A673 (cell line): Measurements from ENCODE around the gene THBS2. TPM values are rescaled to one million over a fixed set of nuclear protein-coding genes. Genes with fewer than 3 reads are reported as not detected.
"Not testable (repeated sequence)": the region's sequence is repeated elsewhere in the genome, so short reads cannot be mapped to it uniquely, and the experiment has no call there.

Experiments used
- BruUV-seq: library from RNA; stranded (reverse); fragments of 400-500 nt; replicated peaks from 2 replicates; lab custom pipeline; 2021; lab: Mats Ljungman, UMichigan
- CTCF ChIA-PET: fragments of 300-600 bp; sonication (Branson Sonifier 250); formaldehyde crosslinking; loops from one replicate; lab custom pipeline; 2022; ENCODE audit warnings: antibody characterized with exemption; lab: Charles Lee
- POLR2A ChIA-PET: fragments of 300-600 bp; sonication (Branson Sonifier 250); formaldehyde crosslinking; loops from one replicate; lab custom pipeline; 2022; ENCODE audit warnings: antibody characterized with exemption; ENCODE audit not compliant: low non-redundant PET; lab: Charles Lee
- DNase-seq: peaks from one replicate; pipeline ENCODE4 v3.0.0-alpha.2; 2015; ENCODE audit warnings: low spot score
- H3K27ac ChIP-seq: fragments of 200-600 bp; sonication (generic); 2 replicates; pipeline ENCODE4 v1.5.1; 2016; ENCODE audit warnings: mixed run types, low read depth, mild to moderate bottlenecking, mixed read lengths, antibody characterized with exemption, low read length; ENCODE audit not compliant: poor library complexity, severe bottlenecking
- H3K27me3 ChIP-seq: fragments of 200-600 bp; sonication (generic); replicated peaks from 2 replicates; pipeline ENCODE4 v1.6.1; 2017; ENCODE audit warnings: mixed run types, low read depth, mild to moderate bottlenecking, mixed read lengths, antibody characterized with exemption, low read length; ENCODE audit not compliant: insufficient read depth, poor library complexity
- H3K36me3 ChIP-seq: fragments of 200-600 bp; sonication (generic); 2 replicates; pipeline ENCODE4 v1.6.1; 2016; ENCODE audit warnings: mixed run types, mild to moderate bottlenecking, mixed read lengths, antibody characterized with exemption, low read length; ENCODE audit not compliant: insufficient read depth, poor library complexity, severe bottlenecking
- H3K4me1 ChIP-seq: fragments of 200-600 bp; sonication (generic); 2 replicates; pipeline ENCODE4 v1.6.1; 2017; ENCODE audit warnings: mixed run types, mild to moderate bottlenecking, mixed read lengths, antibody characterized with exemption, low read length; ENCODE audit not compliant: insufficient read depth, poor library complexity, severe bottlenecking
- H3K4me3 ChIP-seq: fragments of 200-600 bp; sonication (generic); 2 replicates; pipeline ENCODE4 v1.5.1; 2016; ENCODE audit warnings: low read depth, mixed run types, mild to moderate bottlenecking, mixed read lengths, low read length; ENCODE audit not compliant: poor library complexity, severe bottlenecking
- H3K9me3 ChIP-seq: fragments of 200-600 bp; sonication (generic); 2 replicates; pipeline ENCODE4 v1.6.1; 2016; ENCODE audit warnings: mixed run types, low read depth, mild to moderate bottlenecking, mixed read lengths, antibody characterized with exemption, low read length; ENCODE audit not compliant: poor library complexity, severe bottlenecking
- EZH2 ChIP-seq: fragments of 200-600 bp; sonication (generic); IDR thresholded peaks from 2 replicates; pipeline ENCODE4 v1.6.1; 2017; ENCODE audit warnings: borderline replicate concordance, low read depth, mild to moderate bottlenecking, mixed read lengths, antibody characterized with exemption, low read length; ENCODE audit not compliant: poor library complexity, severe bottlenecking
- intact Hi-C: fragments of 100-400 bp; cut with micrococcal nuclease; formaldehyde crosslinking; loops from one replicate; pipeline ENCODE4 v1.10.0; 2022; ENCODE audit not compliant: unreplicated experiment
- total RNA-seq: library from RNA; stranded (reverse); gene quantifications from 2 replicates; pipeline ENCODE4 v1.2.3, GENCODE V29; 2021
- TF ChIP-seq, protein P1 (sequence below): fragments of 300-800, 200-600 bp; sonication (generic); conservative IDR thresholded peaks from 2 replicates; pipeline ENCODE4 v1.5.1; 2017; ENCODE audit warnings: low read depth, mild to moderate bottlenecking, antibody characterized with exemption, low read length, moderate library complexity, mixed read lengths

The THBS2 gene
- total RNA-seq, 1 experiment from 2014 or later: 0.13 TPM

GRCh38 chr6:169185011-169185521, 68.6 kb downstream of the THBS2 start:
- intact Hi-C loops: no loop called here
- no peak for TF ChIP-seq EZH2
- TF ChIP-seq, protein P1, sequence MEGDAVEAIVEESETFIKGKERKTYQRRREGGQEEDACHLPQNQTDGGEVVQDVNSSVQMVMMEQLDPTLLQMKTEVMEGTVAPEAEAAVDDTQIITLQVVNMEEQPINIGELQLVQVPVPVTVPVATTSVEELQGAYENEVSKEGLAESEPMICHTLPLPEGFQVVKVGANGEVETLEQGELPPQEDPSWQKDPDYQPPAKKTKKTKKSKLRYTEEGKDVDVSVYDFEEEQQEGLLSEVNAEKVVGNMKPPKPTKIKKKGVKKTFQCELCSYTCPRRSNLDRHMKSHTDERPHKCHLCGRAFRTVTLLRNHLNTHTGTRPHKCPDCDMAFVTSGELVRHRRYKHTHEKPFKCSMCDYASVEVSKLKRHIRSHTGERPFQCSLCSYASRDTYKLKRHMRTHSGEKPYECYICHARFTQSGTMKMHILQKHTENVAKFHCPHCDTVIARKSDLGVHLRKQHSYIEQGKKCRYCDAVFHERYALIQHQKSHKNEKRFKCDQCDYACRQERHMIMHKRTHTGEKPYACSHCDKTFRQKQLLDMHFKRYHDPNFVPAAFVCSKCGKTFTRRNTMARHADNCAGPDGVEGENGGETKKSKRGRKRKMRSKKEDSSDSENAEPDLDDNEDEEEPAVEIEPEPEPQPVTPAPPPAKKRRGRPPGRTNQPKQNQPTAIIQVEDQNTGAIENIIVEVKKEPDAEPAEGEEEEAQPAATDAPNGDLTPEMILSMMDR: no peak
- CTCF ChIA-PET: no interaction called here
- no peak overlapping the region for H3K27ac ChIP-seq
- H3K4me1 ChIP-seq: no peaks in the 10 kb centered on the region
- no peaks in the 10 kb centered on the region for H3K27me3 ChIP-seq
- no peaks in the 10 kb centered on the region for H3K9me3 ChIP-seq
- no peak overlapping the region for H3K4me3 ChIP-seq
- DNase-seq: no peak
- POLR2A ChIA-PET: no interaction called here
- no peaks in the 10 kb centered on the region for H3K36me3 ChIP-seq
- no TSS peak for BruUV-seq

DNA sequence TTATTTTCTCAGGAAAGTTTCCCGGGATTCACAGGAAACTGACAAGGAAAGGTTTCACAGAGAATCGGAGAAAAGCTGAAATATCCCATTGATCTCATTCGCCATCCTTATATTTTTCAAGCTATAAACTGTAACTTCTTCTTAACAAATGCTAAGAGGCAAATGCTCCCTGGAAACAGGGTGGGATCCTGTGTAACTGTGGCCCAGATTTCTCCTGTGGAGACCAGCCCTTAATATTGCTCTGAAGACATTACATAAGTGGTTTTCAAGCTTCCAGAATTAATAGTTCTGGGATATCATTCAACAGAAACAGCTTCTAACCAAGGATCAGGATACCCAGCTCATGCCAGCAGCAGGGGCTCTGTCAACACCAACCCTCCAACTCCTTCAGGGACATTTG, 69.2 kb downstream of the THBS2 start:
- ChIA-PET CTCF (no interaction called here), POLR2A (no interaction called here)
- BruUV-seq: no TSS peak

GRCh38 chr6:169183233-169183632, 70.4 kb downstream of the THBS2 start:
- POLR2A ChIA-PET: no interaction called here
- DNase-seq: no peak
- no TSS peak for BruUV-seq
- H3K4me1 ChIP-seq: no peaks in the 10 kb centered on the region
- H3K9me3 ChIP-seq: no peaks in the 10 kb centered on the region
- TF ChIP-seq, protein P1: no peak
- TF ChIP-seq EZH2: no peak
- no peak overlapping the region for H3K4me3 ChIP-seq
- no peaks in the 10 kb centered on the region for H3K36me3 ChIP-seq
- CTCF ChIA-PET: no interaction called here
- H3K27ac ChIP-seq: no peak overlapping the region
- intact Hi-C loops: no loop called here
- H3K27me3 ChIP-seq: no peaks in the 10 kb centered on the region

More for the DNA sequence above, 69.2 kb downstream of the THBS2 start:
- H3K4me3 ChIP-seq: no peak overlapping the region
- no peak overlapping the region for H3K27ac ChIP-seq
- DNase-seq: no peak
- no peaks in the 10 kb centered on the region for H3K27me3 ChIP-seq
- intact Hi-C loops: no loop called here
- H3K9me3 ChIP-seq: no peaks in the 10 kb centered on the region
- no peaks in the 10 kb centered on the region for H3K4me1 ChIP-seq
- TF ChIP-seq, protein P1: no peak
- TF ChIP-seq EZH2: no peak
- no peaks in the 10 kb centered on the region for H3K36me3 ChIP-seq

DNA sequence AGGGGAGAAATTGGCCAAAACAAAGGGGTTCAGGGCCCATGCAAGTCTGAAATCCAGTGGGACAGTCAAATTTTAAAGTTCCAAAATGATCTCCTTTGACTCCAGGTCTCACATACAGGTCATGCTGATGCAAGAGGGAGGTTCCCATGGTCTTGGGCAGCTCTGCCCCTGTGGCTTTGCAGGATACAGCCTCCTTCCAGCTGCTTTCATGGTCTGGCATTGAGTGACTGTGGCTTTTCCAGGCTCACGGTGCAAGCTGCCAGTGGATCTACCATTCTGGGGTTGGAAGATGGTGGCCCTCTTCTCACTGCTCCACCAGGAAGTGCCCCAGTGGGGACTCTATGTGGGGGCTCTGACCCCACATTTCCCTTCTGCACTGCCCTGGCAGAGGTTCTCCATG, 73.8 kb downstream of the THBS2 start:
- POLR2A ChIA-PET, H3K4me1 ChIP-seq, intact Hi-C loops, H3K27me3 ChIP-seq, BruUV-seq, H3K36me3 ChIP-seq, H3K9me3 ChIP-seq, H3K27ac ChIP-seq, DNase-seq, CTCF ChIA-PET, H3K4me3 ChIP-seq: not testable (repeated sequence)
